A549 (cell line): ENCODE data around the gene DIO3.
"Not testable (repeated sequence)": the region's sequence is repeated elsewhere in the genome, so short reads cannot be mapped to it uniquely, and the experiment has no call there.

ENCODE experiments used
- CEBPB ChIP-seq, 2 experiments: fragments of >200 bp in 1 of 2; sonication (Bioruptor Twin) in 1 of 2; formaldehyde crosslinking in 1 of 2; IDR thresholded peaks; 2 replicates each; pipeline ENCODE4 v1.6.1; 2012 to 2016
- CHD2 ChIP-seq: fragments of 150-350 bp; IDR thresholded peaks from 2 replicates; pipeline ENCODE4 v1.6.1; 2014; ENCODE audit warnings: low read length; ENCODE audit not compliant: partially characterized antibody
- EHMT2 ChIP-seq: fragments of 200-600 bp; sonication (generic); IDR thresholded peaks from 2 replicates; pipeline ENCODE4 v1.6.1; 2016; ENCODE audit warnings: antibody characterized with exemption, low read depth, mild to moderate bottlenecking, moderate library complexity
- FOSL2 ChIP-seq, 2 experiments: fragments of 450-650 bp in 1 of 2; fragments of >200 bp in 1 of 2; sonication (Bioruptor Twin) in 1 of 2; formaldehyde crosslinking; IDR thresholded peaks; 2 replicates each; pipeline versions ENCODE4 v1.5.0 to v1.6.1; 2016 to 2020; ENCODE audit warnings: mild to moderate bottlenecking in 1 of 2, moderate library complexity in 1 of 2
- JUN ChIP-seq, 2 experiments: fragments of >200 bp; sonication (Bioruptor Twin); formaldehyde crosslinking; IDR thresholded peaks; 2 replicates in 1 of 2; 3 replicates in 1 of 2; pipeline ENCODE4 v1.6.1; 2016 to 2017
- JUNB ChIP-seq: fragments of >200 bp; sonication (Bioruptor Twin); formaldehyde crosslinking; IDR thresholded peaks from 2 replicates; pipeline ENCODE4 v1.6.1; 2016
- MAFK ChIP-seq: fragments of 450-650 bp; IDR thresholded peaks from 2 replicates; pipeline ENCODE4 v1.6.1; 2014; ENCODE audit not compliant: partially characterized antibody
- MAZ ChIP-seq: fragments of 150-350 bp; IDR thresholded peaks from 2 replicates; pipeline ENCODE4 v1.6.1; 2014; ENCODE audit warnings: antibody characterized with exemption, low read depth, low read length, borderline replicate concordance
- POLR2AphosphoS2 ChIP-seq: conservative IDR thresholded peaks from 2 replicates; pipeline ENCODE4 v1.6.1; 2012; ENCODE audit warnings: low read length, improper control_type of control experiment, inconsistent platforms
- RAD21 ChIP-seq, 2 experiments: fragments of >200 bp in 1 of 2; sonication (Bioruptor Twin) in 1 of 2; formaldehyde crosslinking in 1 of 2; IDR thresholded peaks in 1 of 2; conservative IDR thresholded peaks in 1 of 2; 2 replicates in 1 of 2; 3 replicates in 1 of 2; pipeline ENCODE4 v1.6.1; 2012 to 2018; ENCODE audit warnings: inconsistent platforms in 1 of 2
- SMC3 ChIP-seq: fragments of >200 bp; sonication (Bioruptor Twin); formaldehyde crosslinking; IDR thresholded peaks from 3 replicates; pipeline ENCODE4 v1.6.1; 2018; ENCODE audit warnings: inconsistent platforms
- TF ChIP-seq, protein P1 (sequence below): fragments of >200 bp; sonication (Bioruptor Twin); formaldehyde crosslinking; IDR thresholded peaks from 3 replicates; pipeline ENCODE4 v1.5.1; 2016
- TF ChIP-seq, protein P2 (sequence below): IDR thresholded peaks from 2 replicates; pipeline ENCODE4 v1.6.1; 2012
- TF ChIP-seq, protein P3 (sequence below): fragments of 150-350 bp; IDR thresholded peaks from 2 replicates; pipeline ENCODE4 v1.6.1; 2014; ENCODE audit warnings: low read depth, mild to moderate bottlenecking, low read length

DNA sequence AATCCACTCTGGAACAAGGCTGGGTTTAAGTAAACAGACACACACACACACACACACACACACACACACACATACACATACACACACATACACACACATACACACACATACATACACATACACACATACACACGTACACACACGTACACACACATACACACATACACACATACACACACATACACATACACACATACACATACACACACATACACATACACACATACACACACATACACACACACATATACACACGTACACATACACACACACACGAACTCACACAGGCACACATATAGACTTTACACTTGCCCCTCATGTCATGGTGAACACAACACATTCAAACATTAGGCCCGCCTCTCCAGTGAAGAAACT is 5.6 kb upstream of the DIO3 start:
- not testable (repeated sequence) for TF ChIP-seq CEBPB (IDR thresholded peaks at IDR 0.05); CHD2; JUNB; EHMT2; MAZ; MAFK; SMC3; FOSL2 (IDR thresholded peaks at IDR 0.05); FOSL2 (CRISPR knock-in tag; IDR thresholded peaks at IDR 0.05); POLR2AphosphoS2; JUN (IDR thresholded peaks at IDR 0.05); RAD21 (conservative IDR thresholded peaks at IDR 0.05 in 1 of 2, IDR thresholded peaks at IDR 0.05 in 1 of 2)
- TF ChIP-seq, protein P1, sequence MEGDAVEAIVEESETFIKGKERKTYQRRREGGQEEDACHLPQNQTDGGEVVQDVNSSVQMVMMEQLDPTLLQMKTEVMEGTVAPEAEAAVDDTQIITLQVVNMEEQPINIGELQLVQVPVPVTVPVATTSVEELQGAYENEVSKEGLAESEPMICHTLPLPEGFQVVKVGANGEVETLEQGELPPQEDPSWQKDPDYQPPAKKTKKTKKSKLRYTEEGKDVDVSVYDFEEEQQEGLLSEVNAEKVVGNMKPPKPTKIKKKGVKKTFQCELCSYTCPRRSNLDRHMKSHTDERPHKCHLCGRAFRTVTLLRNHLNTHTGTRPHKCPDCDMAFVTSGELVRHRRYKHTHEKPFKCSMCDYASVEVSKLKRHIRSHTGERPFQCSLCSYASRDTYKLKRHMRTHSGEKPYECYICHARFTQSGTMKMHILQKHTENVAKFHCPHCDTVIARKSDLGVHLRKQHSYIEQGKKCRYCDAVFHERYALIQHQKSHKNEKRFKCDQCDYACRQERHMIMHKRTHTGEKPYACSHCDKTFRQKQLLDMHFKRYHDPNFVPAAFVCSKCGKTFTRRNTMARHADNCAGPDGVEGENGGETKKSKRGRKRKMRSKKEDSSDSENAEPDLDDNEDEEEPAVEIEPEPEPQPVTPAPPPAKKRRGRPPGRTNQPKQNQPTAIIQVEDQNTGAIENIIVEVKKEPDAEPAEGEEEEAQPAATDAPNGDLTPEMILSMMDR: not testable (repeated sequence)
- TF ChIP-seq, protein P2, sequence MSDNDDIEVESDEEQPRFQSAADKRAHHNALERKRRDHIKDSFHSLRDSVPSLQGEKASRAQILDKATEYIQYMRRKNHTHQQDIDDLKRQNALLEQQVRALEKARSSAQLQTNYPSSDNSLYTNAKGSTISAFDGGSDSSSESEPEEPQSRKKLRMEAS: not testable (repeated sequence)
- TF ChIP-seq, protein P3, sequence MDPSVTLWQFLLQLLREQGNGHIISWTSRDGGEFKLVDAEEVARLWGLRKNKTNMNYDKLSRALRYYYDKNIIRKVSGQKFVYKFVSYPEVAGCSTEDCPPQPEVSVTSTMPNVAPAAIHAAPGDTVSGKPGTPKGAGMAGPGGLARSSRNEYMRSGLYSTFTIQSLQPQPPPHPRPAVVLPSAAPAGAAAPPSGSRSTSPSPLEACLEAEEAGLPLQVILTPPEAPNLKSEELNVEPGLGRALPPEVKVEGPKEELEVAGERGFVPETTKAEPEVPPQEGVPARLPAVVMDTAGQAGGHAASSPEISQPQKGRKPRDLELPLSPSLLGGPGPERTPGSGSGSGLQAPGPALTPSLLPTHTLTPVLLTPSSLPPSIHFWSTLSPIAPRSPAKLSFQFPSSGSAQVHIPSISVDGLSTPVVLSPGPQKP: not testable (repeated sequence)
